GM06990 (cell line): Measurements from ENCODE around the gene CTTNBP2NL.

Source experiments
- DNase-seq: peaks from one replicate; pipeline ENCODE4 v3.0.0-alpha.2; 2011; ENCODE audit not compliant: insufficient read length; ENCODE audit errors: extremely low read depth
- H3K27me3 ChIP-seq: replicated peaks from 2 replicates; pipeline ENCODE4 v1.6.0; 2011; ENCODE audit warnings: low read length; ENCODE audit not compliant: control insufficient read depth, insufficient read depth
- H3K36me3 ChIP-seq: 2 replicates; pipeline ENCODE4 v1.5.1; 2011; ENCODE audit warnings: low read length; ENCODE audit not compliant: control insufficient read depth, insufficient read depth
- H3K4me3 ChIP-seq: replicated peaks from 2 replicates; pipeline ENCODE4 v1.5.1; 2011; ENCODE audit warnings: low read depth, mild to moderate bottlenecking, control low read depth, low read length
- TF ChIP-seq, protein P1 (sequence below): IDR thresholded peaks from 2 replicates; pipeline ENCODE4 v1.5.1; 2011; ENCODE audit warnings: low read length, control low read depth, mild to moderate bottlenecking, inconsistent platforms; ENCODE audit not compliant: insufficient read depth, poor library complexity, severe bottlenecking

CTTNBP2NL gene

DNA sequence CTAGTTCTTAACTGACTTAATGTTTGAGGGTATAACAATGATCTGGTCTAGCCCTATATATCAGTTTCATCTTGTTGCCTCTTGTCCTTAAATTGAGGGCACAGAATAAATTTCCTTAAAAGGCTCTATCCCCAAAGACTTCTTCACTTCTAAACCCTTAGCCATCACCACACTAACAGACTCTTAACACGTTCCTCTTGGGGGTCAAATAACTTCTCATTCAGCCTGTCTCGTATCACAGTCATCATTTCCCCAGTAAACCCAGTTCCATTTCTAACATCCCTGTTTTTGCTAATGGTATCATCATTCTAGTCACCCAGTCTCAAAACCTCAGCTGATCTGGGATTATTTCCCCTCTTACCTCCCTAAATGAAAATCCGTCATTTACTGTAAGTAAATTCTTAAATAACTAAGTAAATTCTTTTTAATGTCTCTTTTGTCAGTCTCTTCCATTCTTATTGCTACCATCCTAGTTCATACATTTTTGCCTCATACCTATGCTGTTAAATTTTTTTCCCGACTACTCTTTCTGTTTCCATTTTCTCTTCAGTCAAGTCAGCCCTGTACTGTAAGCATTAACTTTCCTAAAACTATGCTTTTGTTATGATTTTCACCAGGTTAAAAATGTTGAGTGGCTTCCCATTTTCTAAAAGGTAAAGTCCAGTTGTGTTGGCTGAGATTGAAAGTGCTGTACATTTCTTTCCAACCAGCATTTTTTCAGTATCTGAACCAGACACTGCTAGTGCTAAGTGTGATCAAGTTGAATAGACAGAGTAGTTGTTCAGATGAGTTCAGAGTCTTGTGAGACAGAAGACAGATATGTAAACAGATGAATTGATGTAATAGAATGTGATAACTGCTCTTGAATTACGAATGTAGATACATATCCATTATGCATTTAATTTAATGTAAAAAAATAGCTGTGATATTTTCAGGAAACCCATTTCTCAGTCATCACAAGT, 6.9 kb downstream of the CTTNBP2NL start:
- H3K36me3 ChIP-seq, result no peaks in the 10 kb centered on the region
- TF ChIP-seq, protein P1, sequence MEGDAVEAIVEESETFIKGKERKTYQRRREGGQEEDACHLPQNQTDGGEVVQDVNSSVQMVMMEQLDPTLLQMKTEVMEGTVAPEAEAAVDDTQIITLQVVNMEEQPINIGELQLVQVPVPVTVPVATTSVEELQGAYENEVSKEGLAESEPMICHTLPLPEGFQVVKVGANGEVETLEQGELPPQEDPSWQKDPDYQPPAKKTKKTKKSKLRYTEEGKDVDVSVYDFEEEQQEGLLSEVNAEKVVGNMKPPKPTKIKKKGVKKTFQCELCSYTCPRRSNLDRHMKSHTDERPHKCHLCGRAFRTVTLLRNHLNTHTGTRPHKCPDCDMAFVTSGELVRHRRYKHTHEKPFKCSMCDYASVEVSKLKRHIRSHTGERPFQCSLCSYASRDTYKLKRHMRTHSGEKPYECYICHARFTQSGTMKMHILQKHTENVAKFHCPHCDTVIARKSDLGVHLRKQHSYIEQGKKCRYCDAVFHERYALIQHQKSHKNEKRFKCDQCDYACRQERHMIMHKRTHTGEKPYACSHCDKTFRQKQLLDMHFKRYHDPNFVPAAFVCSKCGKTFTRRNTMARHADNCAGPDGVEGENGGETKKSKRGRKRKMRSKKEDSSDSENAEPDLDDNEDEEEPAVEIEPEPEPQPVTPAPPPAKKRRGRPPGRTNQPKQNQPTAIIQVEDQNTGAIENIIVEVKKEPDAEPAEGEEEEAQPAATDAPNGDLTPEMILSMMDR, result no peak
- H3K4me3 ChIP-seq, result peak overlapping the region; percentile 18; the same call in 1 of the 2 replicates
- DNase-seq, result no peak
- H3K27me3 ChIP-seq, result no peaks in the 10 kb centered on the region

DNA sequence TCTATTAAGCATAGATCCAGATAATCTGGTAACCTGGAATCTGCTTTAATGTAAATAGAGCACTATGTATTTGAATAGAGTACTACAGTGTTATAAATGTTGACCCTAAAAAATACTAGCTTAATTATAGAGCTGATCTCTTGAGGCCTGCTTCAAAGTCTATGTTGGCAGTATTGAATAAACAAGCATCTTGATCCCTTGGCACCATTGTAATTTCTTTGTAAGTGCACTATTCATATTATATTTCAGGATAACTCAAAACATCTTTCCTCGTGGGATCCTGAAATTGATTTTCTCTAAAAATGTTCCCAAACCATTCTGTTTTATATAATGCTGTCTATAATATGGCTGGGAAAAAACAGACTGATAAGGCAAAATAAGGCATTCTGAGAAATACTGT, 10.8 kb downstream of the CTTNBP2NL start:
- no peak for DNase-seq
- H3K36me3 ChIP-seq, result no peaks in the 10 kb centered on the region
- TF ChIP-seq, protein P1, result no peak

DNA sequence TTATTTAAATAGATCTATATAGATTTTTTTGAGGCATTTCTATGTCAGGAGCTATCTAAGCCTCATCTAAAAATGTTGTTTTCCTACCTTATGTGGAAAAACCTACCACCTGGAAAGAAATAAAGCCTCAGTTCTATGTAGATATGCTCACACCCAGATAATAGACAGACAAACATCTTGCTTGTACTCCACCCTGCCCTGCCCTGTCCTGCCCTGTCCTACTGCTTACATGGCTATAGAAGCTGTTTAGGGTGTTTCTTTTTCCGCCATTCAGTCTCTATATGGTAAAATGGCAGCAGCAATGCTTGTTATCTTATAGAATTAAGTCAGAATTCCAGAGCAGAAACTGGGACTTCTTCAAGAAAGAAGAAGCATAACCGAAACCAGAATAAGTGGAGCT, 13.4 kb downstream of the CTTNBP2NL start:
- no peak for DNase-seq
- Histone ChIP-seq H3K27me3 (no peaks in the 10 kb centered on the region), H3K4me3 (no peak overlapping the region), H3K36me3 (no peaks in the 10 kb centered on the region; the same call in 1 of the 2 replicates)
- TF ChIP-seq, protein P1, result no peak

More for the DNA sequence above, 10.8 kb downstream of the CTTNBP2NL start:
- no peaks in the 10 kb centered on the region for H3K27me3 ChIP-seq
- no peak overlapping the region for H3K4me3 ChIP-seq

DNA sequence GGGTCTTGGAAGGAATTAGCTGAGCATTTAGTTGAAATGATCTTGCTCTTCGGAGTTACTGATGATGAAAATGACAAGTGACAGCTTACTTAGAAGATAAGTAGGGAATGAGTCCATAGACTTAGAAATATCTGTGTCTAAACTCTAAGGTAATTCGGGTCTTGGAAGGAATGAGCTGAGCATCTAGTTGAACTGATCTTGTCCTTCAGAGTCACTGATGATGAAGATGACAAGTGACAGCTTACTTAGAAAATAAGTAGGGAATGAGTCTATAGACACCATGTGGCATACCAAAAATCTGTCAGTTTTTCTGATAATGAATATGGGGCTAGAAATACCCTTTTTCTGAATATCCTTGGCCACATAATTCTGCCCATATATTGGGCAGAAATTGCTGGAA, 14.7 kb downstream of the CTTNBP2NL start:
- H3K36me3 ChIP-seq, result no peaks in the 10 kb centered on the region; the same call in 1 of the 2 replicates
- no peaks in the 10 kb centered on the region for H3K27me3 ChIP-seq
- TF ChIP-seq, protein P1, result no peak
- H3K4me3 ChIP-seq, result no peak overlapping the region
- no peak for DNase-seq

DNA sequence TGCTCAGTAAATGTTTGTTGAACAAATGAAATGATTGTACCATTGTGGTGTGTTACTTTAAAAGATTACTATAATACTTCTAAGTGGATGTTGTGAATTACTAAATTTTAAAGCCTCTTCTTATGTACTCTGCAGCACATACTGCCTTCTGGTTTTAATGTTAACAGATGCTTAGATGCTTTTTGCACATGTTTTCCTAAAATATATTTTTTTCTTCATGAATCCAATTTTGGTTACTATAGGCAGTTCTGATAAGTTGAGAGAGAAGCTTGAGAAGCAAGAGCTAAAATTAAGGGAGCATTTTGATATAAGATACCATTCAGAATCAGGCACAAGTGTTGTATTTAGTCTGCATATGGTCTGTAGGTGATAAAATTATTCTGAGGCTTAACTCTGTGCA, 21.3 kb downstream of the CTTNBP2NL start:
- TF ChIP-seq, protein P1, result no peak
- H3K4me3 ChIP-seq, result no peak overlapping the region

More for the DNA sequence above, 21.3 kb downstream of the CTTNBP2NL start:
- DNase-seq, result no peak
- Histone ChIP-seq H3K36me3 (no peaks in the 10 kb centered on the region; the same call in 1 of the 2 replicates), H3K27me3 (no peaks in the 10 kb centered on the region)
